Kidney (tissue), 14 donors: Measurements from ENCODE around the gene BCAS3. TPM values are rescaled to one million over a fixed set of nuclear protein-coding genes. Genes with fewer than 3 reads are reported as not detected.

Experiments used
- DNase-seq, 5 donors: peaks; one replicate each; pipeline ENCODE4 v3.0.0-alpha.2; 2013 to 2020
- FAIRE-seq: peaks from 2 replicates; lab custom pipeline; 2012; peaks lifted over from hg19 to GRCh38; lab: Jason Lieb, UNC
- H3K27ac ChIP-seq, 2 donors: one replicate each; pipeline ENCODE4 v1.7.0; 2013; ENCODE audit warnings: low read depth in 2 of 2, low read length in 2 of 2, inconsistent platforms in 1 of 2
- H3K27me3 ChIP-seq: one replicate; pipeline ENCODE4 v1.7.1; 2013; ENCODE audit warnings: low read length, inconsistent platforms; ENCODE audit not compliant: control insufficient read depth, insufficient read depth
- H3K36me3 ChIP-seq, 3 donors: one replicate each; pipeline versions ENCODE4 v1.7.0 to v1.7.1; 2013; ENCODE audit warnings: low read length in 3 of 3, control low read depth in 1 of 3, inconsistent platforms in 1 of 3; ENCODE audit not compliant: insufficient read depth in 3 of 3, control insufficient read depth in 2 of 3
- H3K4me1 ChIP-seq, 3 donors: one replicate each; pipeline versions ENCODE4 v1.7.0 to v1.7.1; 2013; ENCODE audit warnings: low read length in 3 of 3, inconsistent platforms in 1 of 3, low read depth in 1 of 3; ENCODE audit not compliant: control insufficient read depth in 2 of 3, insufficient read depth in 2 of 3
- H3K4me3 ChIP-seq, 3 donors: one replicate each; pipeline versions ENCODE4 v1.7.0 to v1.8.1; 2013; ENCODE audit warnings: low read length in 3 of 3, control low read depth in 1 of 3, inconsistent platforms in 1 of 3
- H3K9ac ChIP-seq, 3 donors: one replicate each; pipeline versions ENCODE4 v1.7.0 to v1.7.1; 2013; ENCODE audit warnings: low read length in 3 of 3, control low read depth in 1 of 3, inconsistent platforms in 1 of 3
- H3K9me3 ChIP-seq, 3 donors: one replicate each; pipeline versions ENCODE4 v1.7.0 to v1.7.1; 2013; ENCODE audit warnings: low read length in 3 of 3, control low read depth in 1 of 3, inconsistent platforms in 1 of 3; ENCODE audit not compliant: control insufficient read depth in 2 of 3, insufficient read depth in 1 of 3
- CTCF ChIP-seq: IDR thresholded peaks from 3 replicates; pipeline ENCODE4 v1.5.1; 2012; ENCODE audit warnings: mild to moderate bottlenecking, moderate library complexity, borderline replicate concordance; ENCODE audit not compliant: insufficient read depth; ENCODE audit errors: extremely low read depth
- intact Hi-C: fragments of 100-400 bp; cut with DNase I; formaldehyde crosslinking; loops from one replicate; pipeline ENCODE4 v1.11.1; 2022
- polyA plus RNA-seq: library from polyadenylated mRNA; stranded (reverse); fragments of 350-450 nt; fragmentation: Illumina TruSeq; extraction: RNeasy Lipid Tissue Mini Kit (QIAGEN cat#74804); gene quantifications from one replicate; pipeline ENCODE4 v1.2.3, GENCODE V29; 2014; ENCODE audit warnings: low read depth, low replicate concordance; ENCODE audit not compliant: insufficient read depth
- total RNA-seq: library from RNA; stranded (reverse); fragmentation: NEBNext Ultra II Directional; extraction: Animal tissue kit (Norgen Biotek cat#: 25700); gene quantifications from one replicate; pipeline ENCODE4 v1.2.1, GENCODE V29; 2021
- donor health status: control.
- donor health status: control.
- donor health status: control.
- donor health status: control.
- donor health status: control.
- donor health status: DM: yes; HTN: yes; CAD: no.
- donor health status: Normal renal cell carcinoma (clear cell type).

The BCAS3 gene
- total and polyA plus RNA-seq, 2 donors from 2014 or later = 18.3 to 44.1 TPM

GRCh38 chr17:61383689-61384201, 706.1 kb downstream of the BCAS3 start:
- TF ChIP-seq CTCF = no peak
- no peak overlapping the region for H3K4me3 ChIP-seq
- FAIRE-seq (no peak), DNase-seq (peak in 3 of 5 donors; percentile 50 to 66 (median 53))
- no peaks in the 10 kb centered on the region for H3K27me3 ChIP-seq
- no peak overlapping the region for H3K27ac ChIP-seq
- no peaks in the 10 kb centered on the region for H3K9me3 ChIP-seq
- intact Hi-C loops = no loop called here
- no peaks in the 10 kb centered on the region for H3K36me3 ChIP-seq
- peaks cover 0 to 24% (median 20%) of the 10 kb centered on the region in 3 donors for H3K4me1 ChIP-seq
- no peak overlapping the region for H3K9ac ChIP-seq

GRCh38 chr17:61384354-61384691, 706.7 kb downstream of the BCAS3 start:
- no peaks in the 10 kb centered on the region for H3K36me3 ChIP-seq
- H3K4me1 ChIP-seq = peaks cover 0 to 19% (median 14%) of the 10 kb centered on the region in 3 donors
- no peak for FAIRE-seq
- no peaks in the 10 kb centered on the region for H3K27me3 ChIP-seq
- H3K9me3 ChIP-seq = no peaks in the 10 kb centered on the region
- intact Hi-C loops = no loop called here
- TF ChIP-seq CTCF = no peak
- H3K27ac ChIP-seq = no peak overlapping the region
- no peak for DNase-seq
- H3K4me3 ChIP-seq = no peak overlapping the region
- H3K9ac ChIP-seq = no peak overlapping the region

- intact Hi-C loops = no loop called here
- Histone ChIP-seq H3K36me3 (no peaks in the 10 kb centered on the region), H3K4me3 (no peak overlapping the region), H3K9me3 (no peaks in the 10 kb centered on the region), H3K27me3 (no peaks in the 10 kb centered on the region), H3K4me1 (peaks cover 0 to 13% (median 12%) of the 10 kb centered on the region in 3 donors), H3K9ac (no peak overlapping the region), H3K27ac (no peak overlapping the region)
- FAIRE-seq = no peak
- TF ChIP-seq CTCF = no peak
- peak in 3 of 5 donors; percentile 26 to 70 (median 68) for DNase-seq
Observed at GRCh38 chr17:61384692-61385576, 707.3 kb downstream of the BCAS3 start.
